NCI-H446 (cell line): ENCODE data around the gene NUP85.
"Not testable (repeated sequence)": the region's sequence is repeated elsewhere in the genome, so short reads cannot be mapped to it uniquely, and the experiment has no call there.

Source experiments
- DNase-seq, 2 experiments: peaks; one replicate each; lab custom pipeline; 2025; lab: John Stamatoyannopoulos, UW

Gene NUP85

DNA sequence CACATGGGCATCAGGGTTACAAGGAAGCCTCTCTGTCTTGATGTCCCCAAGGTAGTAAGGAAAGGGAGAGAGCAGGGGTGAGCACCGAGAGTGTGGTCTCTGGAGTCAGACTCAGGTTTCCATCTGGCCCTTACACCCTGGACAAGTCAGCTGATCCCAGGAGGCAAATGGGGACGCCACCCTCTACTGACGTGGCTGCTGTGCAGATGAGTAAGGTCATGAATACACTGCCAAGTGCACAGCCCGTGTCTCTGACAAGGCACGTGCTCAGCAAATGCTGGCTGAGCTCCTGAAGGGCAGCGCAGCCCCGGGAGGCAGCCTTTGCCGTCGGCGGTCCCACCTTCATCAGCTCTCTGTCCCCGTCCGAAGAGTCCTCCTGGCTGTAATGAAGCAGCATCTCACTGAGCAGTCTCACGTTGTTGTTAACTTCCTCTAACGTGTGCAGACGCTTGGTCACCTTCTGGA is 36.5 kb downstream of the NUP85 start:
- no peak for DNase-seq

DNA sequence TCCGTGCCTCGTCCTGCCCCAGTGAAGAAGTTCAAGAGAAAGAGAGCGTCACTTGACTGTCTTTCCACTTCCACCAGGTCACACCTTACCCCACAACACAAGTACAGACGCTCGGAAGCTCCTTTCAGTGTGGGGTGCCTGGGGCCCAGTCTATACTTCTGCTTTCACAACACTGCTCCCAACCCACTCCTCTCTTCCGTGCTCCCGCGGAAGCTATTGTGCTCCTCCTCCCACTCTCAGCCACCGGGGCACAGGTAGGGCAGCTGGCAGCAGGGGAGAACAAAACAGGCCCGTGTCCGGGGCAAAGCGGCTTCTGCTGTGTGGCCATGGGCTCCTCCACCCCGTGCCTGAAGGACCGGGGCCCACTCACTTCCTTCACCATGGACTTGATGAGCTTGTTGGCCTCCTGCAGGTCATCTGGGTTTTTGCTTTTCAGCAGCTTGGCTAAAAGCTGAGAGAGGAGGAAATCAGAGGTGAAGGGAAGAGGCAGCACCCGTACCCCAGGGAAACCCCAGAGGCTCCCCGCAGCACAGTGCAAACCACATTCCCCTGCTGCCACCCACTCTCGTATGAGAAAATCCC is 37.1 kb downstream of the NUP85 start:
- no peak for DNase-seq

DNA sequence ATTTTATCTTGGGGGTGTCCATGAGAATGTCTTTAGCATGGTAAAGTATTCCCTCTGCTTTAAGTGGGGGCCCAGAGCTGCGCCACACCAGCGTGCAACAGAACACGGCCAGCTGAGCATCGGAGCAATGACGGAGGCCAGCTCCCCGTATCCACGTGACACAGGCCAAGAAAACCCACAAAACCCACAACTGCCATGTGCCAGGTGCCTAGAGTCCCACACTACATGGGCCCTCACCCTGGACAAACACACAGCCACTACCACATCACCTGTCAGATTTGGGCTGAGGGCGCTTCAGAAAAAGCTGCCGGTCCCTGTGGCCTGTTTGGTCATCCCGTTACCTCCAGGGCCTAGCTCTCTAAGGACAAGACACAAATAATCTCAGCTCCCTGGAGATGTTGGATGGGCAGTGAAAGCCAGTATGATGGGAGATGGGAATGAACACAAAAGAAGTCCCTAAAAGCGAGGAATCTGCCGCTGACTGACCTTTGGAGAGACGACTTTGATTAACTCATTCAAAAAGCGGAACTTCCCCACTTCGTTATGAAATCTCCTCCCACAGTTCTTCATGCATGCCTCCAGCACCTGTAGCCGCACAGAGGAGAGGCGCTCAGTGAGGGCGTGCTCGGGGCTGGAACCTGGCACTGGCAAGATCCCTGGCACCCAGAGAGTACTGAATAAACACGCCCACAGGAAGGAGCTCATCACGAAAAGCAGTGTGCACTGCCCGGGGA is 38.8 kb downstream of the NUP85 start:
- DNase-seq: no peak

DNA sequence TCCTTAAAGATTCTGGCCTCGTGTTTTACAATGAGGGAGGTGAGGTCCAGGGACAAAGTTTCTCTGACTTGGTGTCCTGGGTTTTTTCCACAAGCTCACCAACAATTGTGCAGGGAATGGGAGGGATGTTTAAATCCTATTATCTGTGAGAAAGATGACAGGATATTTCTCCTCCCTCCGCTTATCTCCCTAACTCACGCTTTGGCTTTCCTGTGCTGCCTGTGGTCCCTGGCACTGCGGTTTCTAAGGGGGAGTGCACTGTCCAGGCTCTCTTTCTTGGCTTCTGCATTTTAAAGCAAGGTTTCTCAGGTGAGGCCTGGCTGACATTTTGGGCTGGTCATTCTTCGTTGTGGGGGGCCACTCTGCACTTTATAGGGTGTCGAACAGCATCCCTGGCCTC is 39.5 kb downstream of the NUP85 start:
- no peak for DNase-seq

DNA sequence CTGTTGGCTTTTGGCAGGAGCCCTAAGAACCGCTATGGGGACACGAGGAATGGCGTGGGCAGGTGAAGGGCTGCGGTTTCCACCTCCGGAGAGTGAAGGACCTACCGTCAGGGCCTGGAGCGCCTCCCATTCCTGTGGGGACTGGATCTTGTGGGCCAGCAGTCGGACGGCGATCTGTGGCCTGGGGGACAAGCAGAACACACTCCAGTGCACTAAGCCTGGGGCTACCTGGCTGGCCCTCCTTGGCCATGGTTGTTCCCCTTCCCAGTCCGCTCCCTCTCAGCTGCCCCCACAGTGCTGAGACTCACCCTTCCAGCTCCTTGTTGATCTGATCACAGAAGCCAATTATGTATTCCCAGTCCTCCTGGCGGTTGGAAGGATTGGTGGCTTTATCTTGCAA is 40.9 kb downstream of the NUP85 start:
- no peak for DNase-seq

DNA sequence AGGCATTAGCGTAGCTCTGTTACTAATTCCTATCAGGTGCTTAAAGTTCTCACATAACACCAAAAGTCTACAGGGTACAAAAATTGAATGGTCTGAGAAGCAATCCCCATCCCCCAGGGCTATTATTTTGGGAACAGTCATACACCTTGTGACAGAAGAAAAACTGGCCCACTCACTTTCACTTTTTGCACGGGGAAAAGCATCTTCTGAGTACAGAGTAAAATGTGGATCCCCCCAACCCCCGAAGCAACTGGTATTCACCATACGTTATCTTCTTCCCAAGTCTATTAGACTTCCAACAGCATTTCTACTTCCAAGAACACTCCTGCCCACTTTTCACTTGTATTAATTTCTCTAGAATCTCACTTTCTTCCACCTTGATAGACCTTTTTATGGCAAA is 44.1 kb downstream of the NUP85 start:
- no peak for DNase-seq

DNA sequence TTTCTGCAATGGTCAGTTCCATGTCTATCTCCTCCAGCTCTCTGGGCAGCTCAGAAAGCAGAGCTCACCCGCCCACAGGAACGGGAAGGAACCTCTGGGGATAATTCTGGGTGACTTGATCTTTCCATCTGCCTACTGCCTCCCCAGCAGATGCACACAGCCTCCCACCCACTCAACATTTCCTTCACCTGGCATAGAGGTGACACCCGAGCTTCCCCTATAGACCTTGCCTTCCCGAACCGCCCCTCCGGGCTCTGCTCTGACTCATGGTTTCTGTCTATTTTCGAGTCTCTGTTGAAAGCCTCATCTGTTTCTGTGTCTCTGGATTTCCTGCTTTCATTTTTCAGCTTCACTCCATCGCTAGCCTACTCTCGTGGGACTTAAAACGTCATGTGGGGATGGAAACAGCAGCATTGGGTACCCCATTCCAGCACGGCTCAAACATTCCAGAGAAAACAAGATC is 44.6 kb downstream of the NUP85 start:
- DNase-seq: no peak

DNA sequence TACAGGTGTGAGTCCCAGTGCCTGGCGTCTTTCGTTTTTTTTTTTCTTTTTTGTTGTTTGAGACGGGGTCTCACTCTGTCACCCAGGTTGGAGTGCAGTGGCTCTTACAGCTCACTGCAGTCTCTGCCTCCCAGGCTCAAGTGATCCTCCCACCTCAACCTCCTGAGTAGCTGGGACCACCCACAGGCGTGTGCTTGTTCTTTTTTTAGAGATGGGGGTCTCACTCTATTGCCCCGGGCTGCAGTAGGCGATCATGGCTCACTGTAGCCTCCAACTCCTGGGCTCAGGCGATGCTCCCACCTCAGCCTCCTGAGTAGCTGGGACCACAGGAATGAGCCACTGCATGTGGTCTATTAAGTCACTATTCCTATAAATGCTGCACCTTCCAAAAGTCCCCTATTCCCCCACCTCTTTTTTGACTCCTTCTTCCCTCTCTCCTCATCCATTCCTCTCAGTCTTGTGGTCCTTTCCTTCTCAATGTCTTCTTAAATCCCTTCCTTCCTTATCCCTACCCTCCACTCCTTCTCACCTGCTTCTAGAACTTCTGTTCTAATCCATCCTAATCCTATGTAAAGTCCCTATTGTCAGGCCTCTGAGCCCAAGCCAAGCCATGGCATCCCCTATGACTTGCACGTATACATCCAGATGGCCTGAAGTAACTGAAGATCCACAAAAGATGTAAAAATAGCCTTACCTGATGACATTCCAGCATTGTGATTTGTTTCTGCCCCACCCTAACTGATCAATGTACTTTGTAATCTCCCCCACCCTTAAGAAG is 46.7 kb downstream of the NUP85 start:
- DNase-seq: no peak

DNA sequence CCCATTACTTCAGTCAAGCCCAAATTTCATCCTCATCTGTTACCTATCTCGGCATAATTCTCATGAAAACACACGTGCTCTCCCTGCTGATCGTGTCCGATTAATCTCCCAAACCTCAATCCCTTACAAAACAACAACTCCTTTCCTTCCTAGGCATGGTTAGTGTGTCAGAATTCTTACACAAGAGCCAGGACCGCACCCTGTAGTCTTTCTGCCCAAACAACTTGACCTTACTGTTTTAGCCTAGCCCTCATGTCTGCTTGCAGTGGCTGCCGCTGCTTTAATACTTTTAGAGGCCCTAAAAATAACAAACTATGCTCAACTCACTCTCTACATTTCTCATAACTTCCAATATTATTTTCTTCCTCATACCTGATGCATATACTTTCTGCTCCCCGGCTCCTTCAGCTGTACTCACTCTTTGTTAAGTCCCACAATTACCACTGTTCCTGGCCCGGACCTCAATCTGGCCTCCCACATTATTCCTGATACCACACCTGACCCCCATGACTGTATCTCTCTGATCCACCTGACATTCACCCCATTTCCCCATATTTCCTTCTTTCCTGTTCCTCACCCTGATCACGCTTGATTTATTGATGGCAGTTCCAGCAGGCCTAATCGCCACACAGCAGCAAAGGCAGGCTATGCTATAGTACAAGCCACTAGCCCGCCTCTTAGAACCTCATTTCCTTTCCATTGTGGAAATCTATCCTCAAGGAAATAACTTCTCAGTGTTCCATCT is 50.6 kb downstream of the NUP85 start:
- DNase-seq: not testable (repeated sequence)

DNA sequence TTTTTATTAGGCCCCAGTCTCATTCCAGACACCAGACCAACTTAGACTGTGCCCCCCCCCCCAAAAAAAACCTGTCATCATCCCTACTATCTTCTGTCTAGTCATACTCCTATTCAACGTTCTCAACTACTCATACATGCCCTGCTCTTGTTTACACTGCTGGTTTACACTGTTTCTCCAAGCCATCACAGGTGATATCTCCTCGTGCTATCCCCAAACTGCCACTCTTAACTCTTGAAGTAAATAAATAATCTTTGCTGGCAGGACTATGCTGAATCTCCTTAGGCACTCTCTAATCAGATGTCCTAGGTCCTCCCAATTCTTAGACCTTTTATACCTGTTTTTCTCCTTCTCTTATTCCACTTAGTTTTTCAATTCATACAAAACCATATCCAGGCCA is 51.7 kb downstream of the NUP85 start:
- DNase-seq: not testable (repeated sequence)

DNA sequence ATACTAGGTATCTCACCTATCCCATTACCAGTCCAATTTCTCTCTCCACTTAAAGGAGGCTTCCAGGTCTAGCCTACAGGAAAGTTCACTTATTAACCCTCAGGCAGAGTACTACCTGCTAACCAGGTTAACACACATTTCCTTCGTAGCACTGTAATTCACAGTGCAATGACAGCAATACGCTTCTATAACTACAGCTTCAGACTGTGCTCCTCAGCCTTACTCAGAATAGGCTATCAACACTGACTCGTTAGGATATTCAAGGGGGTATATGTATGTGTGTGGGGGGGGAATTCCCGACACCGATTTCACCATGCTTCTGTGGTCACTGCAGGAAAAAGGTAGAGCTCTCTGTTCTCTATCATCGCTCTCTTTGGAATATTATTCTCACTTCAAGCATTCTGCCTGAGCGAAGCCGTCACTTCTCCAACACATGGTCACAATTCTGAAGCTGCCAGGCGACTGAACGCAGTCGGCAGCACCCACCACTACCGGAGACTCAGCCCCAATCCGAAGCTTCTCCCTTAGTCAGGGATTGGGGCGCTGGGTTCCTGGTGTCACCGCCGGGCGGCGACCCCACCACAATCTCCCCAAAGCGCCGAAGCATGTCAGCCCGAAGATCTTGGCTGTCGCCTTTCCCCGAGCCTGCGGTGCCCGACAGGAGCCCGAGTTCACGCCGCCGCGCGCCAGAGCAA is 55.3 kb downstream of the NUP85 start:
- no peak for DNase-seq

DNA sequence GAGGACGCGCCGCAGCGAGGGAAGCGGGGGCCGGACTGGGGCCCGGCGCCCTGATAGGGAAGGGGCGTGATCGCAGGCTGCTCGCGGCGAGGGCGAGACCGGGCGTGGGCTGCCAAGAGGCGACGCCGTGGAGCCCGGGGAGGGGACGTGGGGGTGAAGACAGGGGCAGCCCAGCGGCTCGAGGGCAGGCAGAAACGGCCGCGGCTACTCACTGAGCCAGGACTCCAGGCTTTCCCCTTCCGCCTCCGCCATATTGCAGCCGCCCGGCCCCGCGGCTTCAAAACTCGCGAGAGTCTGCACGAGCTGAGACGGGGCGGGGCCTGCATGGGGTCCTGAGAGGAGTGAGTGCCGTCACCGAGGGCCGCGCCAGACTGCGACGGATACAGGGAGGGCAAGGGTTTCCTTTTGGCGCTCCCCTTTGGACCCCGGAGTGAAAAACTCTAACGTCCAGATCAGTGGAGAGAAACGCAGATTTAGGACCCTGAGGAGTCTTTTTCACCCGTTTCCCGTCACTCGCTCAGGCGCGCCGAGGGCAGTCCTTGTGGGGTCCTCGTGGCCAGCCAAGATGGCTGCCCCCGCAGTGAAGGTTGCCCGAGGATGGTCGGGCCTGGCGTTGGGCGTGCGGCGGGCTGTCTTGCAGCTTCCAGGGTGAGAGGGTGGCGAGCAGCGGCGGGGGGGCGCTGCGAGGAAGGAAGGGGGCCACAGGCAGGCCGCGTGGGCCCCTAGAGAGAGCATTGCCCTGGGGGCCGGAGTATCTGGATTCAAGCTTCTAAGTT is 56.0 kb downstream of the NUP85 start, which contains the start of the genes GGA3 and MRPS7:
TSS of gene GGA3 (minus strand) at position 271 of the 776 bp plus-strand sequence. CDS start at position 252, 19 bp downstream.
TSS of gene MRPS7 (plus strand) at position 544 of the 776 bp plus-strand sequence. CDS start at position 566, 22 bp downstream.
- peak; percentile 92 to 96 for DNase-seq

DNA sequence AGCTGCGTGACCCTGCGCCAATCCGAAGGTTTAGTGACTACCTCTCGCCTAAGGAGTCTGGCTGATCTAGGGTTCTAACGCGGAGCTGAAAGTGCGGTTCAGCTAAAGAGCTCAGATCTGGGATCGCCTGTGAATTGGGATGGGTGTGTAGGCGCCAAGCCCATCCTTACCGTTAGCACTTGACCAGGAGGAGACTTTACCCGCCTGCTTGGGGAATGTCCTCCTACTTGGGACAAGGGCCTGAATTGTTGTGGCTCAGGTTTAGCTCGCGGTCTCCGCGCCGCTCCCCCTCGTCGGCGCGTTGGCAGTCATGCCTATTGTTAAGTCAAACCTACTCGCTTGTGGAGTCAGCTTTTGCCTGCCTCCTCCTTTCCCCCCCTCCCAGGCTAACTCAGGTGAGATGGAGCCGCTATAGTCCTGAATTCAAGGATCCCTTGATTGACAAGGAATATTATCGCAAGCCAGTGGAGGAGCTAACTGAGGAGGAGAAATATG is 56.7 kb downstream of the NUP85 start:
- DNase-seq: no peak

DNA sequence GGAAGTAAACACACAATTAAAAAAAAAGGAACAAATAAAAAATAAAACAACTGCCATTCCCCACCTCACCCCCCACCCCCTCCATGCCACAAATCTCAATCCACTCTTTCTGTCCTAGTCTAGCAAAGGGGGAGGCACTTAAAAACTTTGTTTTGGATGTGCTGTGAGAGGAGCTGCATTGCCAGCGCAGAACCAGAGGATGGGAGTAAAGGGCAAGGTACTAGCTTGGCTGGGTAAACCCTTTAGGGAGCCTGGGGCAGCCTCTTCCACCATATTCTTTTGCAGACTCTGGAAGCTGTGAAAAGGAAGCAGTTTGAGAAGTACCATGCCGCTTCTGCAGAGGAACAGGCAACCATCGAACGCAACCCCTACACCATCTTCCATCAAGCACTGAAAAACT is 57.6 kb downstream of the NUP85 start:
- DNase-seq: no peak

DNA sequence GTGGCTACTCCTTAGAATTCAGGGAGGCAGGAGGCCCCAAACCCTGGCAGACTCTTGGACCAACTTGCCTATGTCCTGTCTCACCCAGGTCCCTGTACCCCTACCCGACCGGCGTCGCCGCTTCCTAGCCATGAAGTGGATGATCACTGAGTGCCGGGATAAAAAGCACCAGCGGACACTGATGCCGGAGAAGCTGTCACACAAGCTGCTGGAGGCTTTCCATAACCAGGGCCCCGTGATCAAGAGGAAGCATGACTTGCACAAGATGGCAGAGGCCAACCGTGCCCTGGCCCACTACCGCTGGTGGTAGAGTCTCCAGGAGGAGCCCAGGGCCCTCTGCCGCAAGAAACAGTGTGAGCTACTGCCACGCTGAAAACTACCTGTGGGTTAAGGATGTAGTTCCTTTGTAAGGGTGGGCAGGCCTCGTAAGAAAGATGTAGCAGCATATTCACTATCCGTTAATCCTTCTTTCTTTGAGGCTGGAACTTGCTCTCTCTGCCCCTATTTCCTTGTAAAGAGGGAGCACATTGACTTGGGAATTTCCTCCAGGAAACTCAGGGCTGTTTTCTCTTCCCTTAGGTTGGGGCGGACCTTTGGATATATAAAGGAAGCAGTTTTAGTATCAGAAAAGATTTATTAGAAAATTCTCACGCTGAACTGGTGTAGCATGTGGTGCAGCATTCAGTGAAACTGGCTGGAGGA is 60.3 kb downstream of the NUP85 start:
- DNase-seq: no peak

DNA sequence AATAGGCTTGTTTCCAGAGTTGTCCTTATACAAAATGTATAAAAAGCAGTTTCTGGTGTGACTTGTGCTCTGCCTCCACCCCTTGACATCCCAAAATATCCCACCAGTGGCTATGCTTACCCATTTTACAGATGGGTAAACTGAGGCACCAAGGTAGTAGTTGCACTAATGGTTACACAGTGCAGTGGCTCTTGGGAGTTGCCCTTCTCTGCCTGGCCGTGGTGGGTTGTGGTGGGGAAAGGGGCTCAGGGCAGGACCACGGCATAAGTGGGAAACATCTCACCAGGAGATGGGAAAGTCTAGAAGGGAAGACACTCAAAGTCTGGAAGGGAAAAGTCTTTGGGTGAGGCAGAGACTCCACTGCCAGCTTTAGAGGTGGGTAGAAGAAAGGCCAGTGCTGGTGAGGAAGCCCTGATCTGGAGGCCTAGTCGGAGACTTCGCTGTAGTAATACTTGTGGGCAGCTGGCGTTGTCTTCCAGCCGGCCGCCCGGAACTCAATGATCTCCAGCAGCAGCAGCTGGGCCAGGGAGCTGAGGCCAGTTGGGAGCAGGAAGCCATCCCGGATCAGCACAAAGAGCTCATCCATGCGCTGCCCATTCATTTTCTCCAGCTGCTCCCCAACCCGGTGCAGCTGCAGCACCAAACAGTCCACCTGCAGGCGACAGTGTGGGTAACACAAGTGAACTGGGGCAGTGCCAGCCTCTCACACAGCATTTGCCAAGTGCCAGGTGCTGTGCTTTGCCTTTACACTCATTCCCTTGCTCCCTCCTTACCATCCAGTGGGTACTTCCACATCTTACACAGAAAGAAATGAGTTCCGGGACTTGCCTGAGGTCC is 61.1 kb downstream of the NUP85 start:
- peak in 1 of 2 experiments; percentile 62 for DNase-seq

DNA sequence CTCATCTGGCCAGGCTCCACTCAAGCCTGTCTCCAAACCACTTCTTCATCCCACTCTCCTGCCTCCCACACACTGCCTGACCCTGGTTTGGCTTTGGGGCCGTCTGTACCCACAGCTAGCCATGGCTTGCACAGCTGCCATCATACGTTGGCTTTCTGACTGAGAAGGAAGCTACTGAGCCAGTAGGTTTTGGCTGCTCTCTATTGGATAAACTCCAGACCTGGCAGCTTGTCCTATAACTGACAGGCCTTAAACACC is 61.6 kb downstream of the NUP85 start:
- DNase-seq: peak in 1 of 2 experiments; percentile 76

DNA sequence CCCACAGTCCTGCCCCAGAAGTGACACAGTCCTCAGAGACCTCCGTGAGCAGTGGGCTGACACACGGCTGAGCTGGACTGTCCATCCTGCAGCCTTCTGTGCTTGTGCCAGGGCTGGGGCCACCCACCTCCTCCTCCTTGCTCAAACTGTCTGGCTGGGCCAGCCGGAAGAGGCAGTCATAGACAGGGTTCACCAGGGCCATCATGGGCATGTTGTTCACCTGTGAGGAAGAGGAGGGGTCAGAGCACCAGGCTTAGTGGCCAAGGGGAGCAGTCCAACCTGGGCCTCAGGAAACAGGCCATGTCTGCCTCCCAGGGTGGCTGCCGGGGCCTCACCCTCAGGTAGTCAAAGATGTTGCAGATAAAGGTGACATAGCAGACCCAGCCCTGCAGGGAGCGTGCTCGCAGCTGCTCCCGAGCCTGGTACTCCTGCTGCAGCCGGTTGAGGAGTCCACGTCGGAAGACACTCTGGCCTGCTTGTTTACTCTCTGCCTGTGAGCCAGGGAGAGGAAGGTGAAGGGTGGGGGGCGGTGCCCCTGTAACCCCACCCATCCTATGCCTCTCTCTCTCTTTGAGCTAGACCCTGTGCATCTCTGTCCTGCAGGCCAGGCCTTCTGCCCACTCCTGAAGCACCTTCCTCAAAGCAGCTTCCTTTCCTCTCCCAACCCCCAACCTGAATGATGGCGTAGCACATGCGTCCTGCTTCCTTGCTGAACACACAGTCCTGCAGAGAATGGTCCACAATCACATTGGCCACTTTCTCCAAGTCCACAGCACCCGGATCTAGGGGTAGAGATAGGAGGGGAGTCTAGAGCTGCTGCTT is 62.1 kb downstream of the NUP85 start:
- DNase-seq: no peak
